HepG2 (cell line): Measurements from ENCODE around the gene DRAP1. TPM values are rescaled to one million over a fixed set of nuclear protein-coding genes. Genes with fewer than 3 reads are reported as not detected.

Experiments used
- ATAC-seq: fragments of 200-7000 bp; cut with Tn5 transposase; 3 replicates; pipeline ENCODE4 v1.9.1; 2020; ENCODE audit warnings: mild to moderate bottlenecking, moderate library complexity
- BruUV-seq: library from RNA; stranded (reverse); fragments of 400-500 nt; replicated peaks from 2 replicates; lab custom pipeline; 2021; lab: Mats Ljungman, UMichigan
- CTCF ChIA-PET: fragments of 300-600 bp; formaldehyde crosslinking; extraction: SDS; loops from one replicate; lab custom pipeline; 2021; ENCODE audit warnings: low total read pairs, inconsistent platforms, low intra/inter-chr PET ratio; lab: Yijun Ruan, JAX
- POLR2A ChIA-PET: fragments of 350-600 bp; sonication (Branson Sonifier 250); formaldehyde crosslinking; loops from one replicate; lab custom pipeline; 2020; ENCODE audit warnings: antibody characterized with exemption, inconsistent platforms; lab: Yijun Ruan, JAX
- DNase-seq: peaks from one replicate; pipeline ENCODE4 v3.0.0-alpha.2; 2015; ENCODE audit warnings: low spot score
- FAIRE-seq: peaks from 3 replicates; lab custom pipeline; 2011; peaks lifted over from hg19 to GRCh38; lab: Jason Lieb, UNC
- H2AFZ ChIP-seq: one replicate; pipeline ENCODE4 v1.6.1; 2011; ENCODE audit warnings: low read length, inconsistent platforms
- H3K27ac ChIP-seq: fragments of 300-600 bp; 3 replicates; pipeline ENCODE4 v1.8.0; 2011; ENCODE audit warnings: mixed run types, mild to moderate bottlenecking, mixed read lengths, low read length, inconsistent platforms; ENCODE audit not compliant: insufficient read depth; ENCODE audit errors: extremely low read length
- H3K27me3 ChIP-seq, 2 experiments: fragments of 200-600 bp in 1 of 2; 2 replicates in 1 of 2; 3 replicates in 1 of 2; pipeline versions ENCODE4 v1.6.0 to v1.8.0; 2011; ENCODE audit warnings: low read length in 2 of 2, mild to moderate bottlenecking in 2 of 2, moderate library complexity in 2 of 2, inconsistent platforms in 1 of 2; ENCODE audit not compliant: insufficient read depth in 2 of 2, control insufficient read depth in 1 of 2
- H3K36me3 ChIP-seq, 2 experiments: fragments of 200-600 bp in 1 of 2; replicated peaks in 1 of 2; 2 replicates in 1 of 2; 3 replicates in 1 of 2; pipeline versions ENCODE4 v1.5.1 to v1.8.0; 2011; ENCODE audit warnings: low read length in 2 of 2, inconsistent platforms in 1 of 2; ENCODE audit not compliant: insufficient read depth in 2 of 2, control insufficient read depth in 1 of 2
- H3K4me1 ChIP-seq: 2 replicates; pipeline ENCODE4 v1.5.1; 2012; ENCODE audit warnings: low read length, inconsistent platforms; ENCODE audit not compliant: insufficient read depth
- H3K4me2 ChIP-seq: 2 replicates; pipeline ENCODE4 v1.6.0; 2011; ENCODE audit warnings: low read depth, low read length, inconsistent platforms
- H3K4me3 ChIP-seq, 3 experiments: fragments of 200-600 bp in 1 of 3; sonication (generic), shearing (Covaris generic) in 1 of 3; replicated peaks in 1 of 3; 2 replicates each; pipeline ENCODE4 v1.5.1; 2011 to 2016; ENCODE audit warnings: low read length in 3 of 3, inconsistent platforms in 2 of 3, low read depth in 2 of 3, mild to moderate bottlenecking in 2 of 3, control low read depth in 1 of 3, mixed read lengths in 1 of 3; ENCODE audit not compliant: insufficient read depth in 1 of 3
- H3K79me2 ChIP-seq: one replicate; pipeline ENCODE4 v1.6.1; 2011; ENCODE audit warnings: low read length, inconsistent platforms; ENCODE audit not compliant: insufficient read depth
- H3K9ac ChIP-seq: 2 replicates; pipeline ENCODE4 v1.6.0; 2011; ENCODE audit warnings: mild to moderate bottlenecking, low read depth, low read length, inconsistent platforms; ENCODE audit not compliant: insufficient read depth
- H3K9me3 ChIP-seq: 2 replicates; pipeline ENCODE4 v1.5.1; 2012; ENCODE audit warnings: mild to moderate bottlenecking, low read length
- H4K20me1 ChIP-seq: 2 replicates; pipeline ENCODE4 v1.6.0; 2011; ENCODE audit warnings: inconsistent platforms, mild to moderate bottlenecking, low read length, moderate library complexity; ENCODE audit not compliant: insufficient read depth
- ARHGAP35 ChIP-seq: sonication (generic); formaldehyde crosslinking; IDR thresholded peaks from 2 replicates; pipeline ENCODE4 v1.9.0; 2022; ENCODE audit warnings: mild to moderate bottlenecking, inconsistent platforms, moderate library complexity, missing genetic modification reagents, borderline replicate concordance
- GABPB1 ChIP-seq: IDR thresholded peaks from 2 replicates; pipeline ENCODE4 v1.6.1; 2016; ENCODE audit warnings: mild to moderate bottlenecking, missing genetic modification reagents, moderate library complexity, missing compliant biosample characterization
- HIVEP1 ChIP-seq: sonication (generic); formaldehyde crosslinking; IDR thresholded peaks from 2 replicates; pipeline ENCODE4 v1.4.0; 2020; ENCODE audit warnings: mild to moderate bottlenecking, missing genetic modification reagents
- HMGA1 ChIP-seq: sonication (generic); formaldehyde crosslinking; conservative IDR thresholded peaks from 2 replicates; pipeline ENCODE4 v1.4.0; 2020; ENCODE audit warnings: missing genetic modification reagents
- NFE2L1 ChIP-seq: sonication (generic); formaldehyde crosslinking; IDR thresholded peaks from 2 replicates; pipeline ENCODE4 v1.4.0; 2020; ENCODE audit warnings: missing genetic modification reagents, mild to moderate bottlenecking, borderline replicate concordance
- ZBTB40 ChIP-seq, 2 experiments: fragments of 450-650 bp in 1 of 2; sonication (generic) in 1 of 2; formaldehyde crosslinking in 1 of 2; IDR thresholded peaks; 2 replicates each; pipeline versions ENCODE4 v1.6.1 to v1.8.0; 2016 to 2022; ENCODE audit warnings: antibody characterized with exemption in 1 of 2, mild to moderate bottlenecking in 1 of 2, missing genetic modification reagents in 1 of 2
- ZEB1 ChIP-seq: IDR thresholded peaks from 2 replicates; pipeline ENCODE4 v1.6.1; 2012; ENCODE audit warnings: mild to moderate bottlenecking, low read depth, inconsistent platforms; ENCODE audit not compliant: insufficient replicate concordance
- ZNF205 ChIP-seq: IDR thresholded peaks from 2 replicates; pipeline ENCODE4 v1.6.1; 2018; ENCODE audit warnings: missing biosample characterization, missing genetic modification reagents
- ZNF724P ChIP-seq: sonication (generic); formaldehyde crosslinking; IDR thresholded peaks from 2 replicates; pipeline ENCODE4 v1.8.0; 2022; ENCODE audit warnings: missing genetic modification reagents, borderline replicate concordance
- ZNF782 ChIP-seq: sonication (generic); formaldehyde crosslinking; IDR thresholded peaks from 2 replicates; pipeline ENCODE4 v1.4.0; 2020; ENCODE audit warnings: missing genetic modification reagents, mild to moderate bottlenecking, borderline replicate concordance
- ZNF816 ChIP-seq: sonication (generic); formaldehyde crosslinking; IDR thresholded peaks from 2 replicates; pipeline ENCODE4 v1.8.0; 2022; ENCODE audit warnings: missing genetic modification reagents, mild to moderate bottlenecking, borderline replicate concordance
- ZSCAN12 ChIP-seq: sonication (generic); formaldehyde crosslinking; IDR thresholded peaks from 2 replicates; pipeline ENCODE4 v1.9.0; 2021; ENCODE audit warnings: mild to moderate bottlenecking, missing genetic modification reagents
- WGBS: methylation state at CpG from one replicate; pipeline ENCODE4 v1.1.6; 2017; ENCODE audit warnings: low lambda C conversion rate; 5-methylcytosine and 5-hydroxymethylcytosine counted together
- in situ Hi-C: cut with HindIII; loops from 2 replicates; pipeline ENCODE4 v1.10.0; 2017; ENCODE audit warnings: low pct_unique_long_range_greater_than_20kb; ENCODE audit not compliant: extremely low pct_ligation_motif_present
- intact Hi-C: fragments of 100-400 bp; cut with micrococcal nuclease; formaldehyde crosslinking; loops from one replicate; pipeline ENCODE4 v1.10.0; 2022; ENCODE audit not compliant: unreplicated experiment
- polyA plus RNA-seq, 8 experiments: library from polyadenylated mRNA; depleted of rRNA in 3 of 8; stranded (reverse) in 7 of 8; unstranded in 1 of 8; fragments of >200 nt; fragmentation: Illumina TruSeq in 4 of 8; extraction: Trizol in 4 of 8; gene quantifications; 2 replicates each; pipeline versions ENCODE4 v1.2.1 to v1.2.3, GENCODE V29; 2011 to 2016; ENCODE audit warnings: low read depth in 4 of 8, missing spikeins in 1 of 8, mixed read lengths in 1 of 8; ENCODE audit not compliant: insufficient read depth in 1 of 8
- total RNA-seq, 5 experiments: library from RNA; depleted of rRNA; stranded (reverse); fragments of >200 nt; fragmentation: Illumina TruSeq; extraction: Trizol; gene quantifications; 2 replicates each; pipeline ENCODE4 v1.2.3, GENCODE V29; 2016; ENCODE audit warnings: low read depth in 1 of 5

Gene DRAP1
- total and polyA plus RNA-seq, 2 of the 13 experiments (the other 11 are each of a cell fraction or from before 2014, with no cell fraction given) = 46.8 to 52.3 TPM

GRCh38 chr11:65900125-65900898 is 18.9 kb upstream of the DRAP1 start, which contains the start of gene FOSL1:
Gene FOSL1, minus strand, starts transcription at chr11:65900388. Its CDS starts 49 bp downstream, at chr11:65900339.
- Histone ChIP-seq H2AFZ (no peak within 1 kb of the TSS), H3K4me1 (peaks cover 55% of the 10 kb centered on the region), H3K9me3 (no peaks in the 10 kb centered on the region), H3K9ac (peak within 1 kb of the TSS; percentile 88), H3K27me3 (no peaks in the 10 kb centered on the region; a peak in 1 of 5 replicates), H3K79me2 (peaks cover 31% of the 10 kb centered on the region), H3K4me2 (peak within 1 kb of the TSS; percentile 93), H4K20me1 (no peaks in the 10 kb centered on the region), H3K27ac (peak within 1 kb of the TSS; percentile 66), H3K36me3 (peaks cover 6 to 16% of the 10 kb centered on the region in 2 experiments; a peak in 4 of 5 replicates), H3K4me3 (peak within 1 kb of the TSS; percentile 84 to 89 (median 89))
- in situ Hi-C loops = no loop called here
- ATAC-seq = peak; percentile 74
- 12% methylated on average over 9 of the region's 80 CpGs for WGBS
- FAIRE-seq = peak; percentile 30
- DNase-seq = peak; percentile 85
- intact Hi-C loops = no loop called here
- ChIA-PET CTCF (interaction anchor here (1.6 kb wide), 1 partner anchor 16 kb away, joined by 3 read pairs; no protein-coding TSS in a partner anchor), POLR2A (interaction anchor here (1.0 to 6.2 kb wide), 9 partner anchors 9 to 47 kb away, joined by 3 to 95 read pairs (median 8); partner anchors contain the start of genes C11orf68, CCDC85B, CFL1 and FIBP)
- no TSS peak for BruUV-seq
- TF ChIP-seq HMGA1 (CRISPR knock-in tag) (no peak), ZBTB40 (IDR thresholded peaks at IDR 0.05) (no peak), ZBTB40 (CRISPR knock-in tag; IDR thresholded peaks at IDR 0.05) (0 out of 2 replicates have a peak, but pooled peaks have one; percentile 44), ZNF816 (CRISPR knock-in tag) (no peak), ZNF724P (CRISPR knock-in tag) (0 out of 2 replicates have a peak, but pooled peaks have one; percentile 20), ZNF205 (CRISPR knock-in tag) (peak; percentile 35; the same call in 1 of the 2 replicates), ZEB1 (peak; percentile 90), ZSCAN12 (CRISPR knock-in tag) (no peak), HIVEP1 (peak; percentile 100), NFE2L1 (CRISPR knock-in tag) (no peak), GABPB1 (CRISPR knock-in tag) (peak; percentile 81), ZNF782 (CRISPR knock-in tag) (no peak), ARHGAP35 (CRISPR knock-in tag) (no peak)
